SK-N-DZ (cell line): ENCODE results near the gene FAF1.

Source experiments
- DNase-seq: peaks from one replicate; pipeline ENCODE4 v3.0.0-alpha.2; 2015; ENCODE audit warnings: low spot score

FAF1 gene

GRCh38 chr1:50493710-50494109 is 466.4 kb downstream of the FAF1 start:
- no peak for DNase-seq

- DNase-seq: no peak
Measured at GRCh38 chr1:50492142-50492541, 467.9 kb downstream of the FAF1 start.

GRCh38 chr1:50491142-50491541 is 468.9 kb downstream of the FAF1 start:
- no peak for DNase-seq

- no peak for DNase-seq
Measured at GRCh38 chr1:50490640-50491039, 469.4 kb downstream of the FAF1 start.

GRCh38 chr1:50488876-50489275 is 471.2 kb downstream of the FAF1 start:
- DNase-seq: no peak

- DNase-seq: no peak
Measured at GRCh38 chr1:50488356-50488755, 471.7 kb downstream of the FAF1 start.

- no peak for DNase-seq
Measured at GRCh38 chr1:50487725-50488124, 472.3 kb downstream of the FAF1 start.

- no peak for DNase-seq
Measured at GRCh38 chr1:50481142-50481736, 478.8 kb downstream of the FAF1 start.

GRCh38 chr1:50476800-50477199 is 483.3 kb downstream of the FAF1 start:
- no peak for DNase-seq

GRCh38 chr1:50474859-50475809 is 484.9 kb downstream of the FAF1 start:
- no peak for DNase-seq

GRCh38 chr1:50473513-50473912 is 486.6 kb downstream of the FAF1 start:
- no peak for DNase-seq

GRCh38 chr1:50471967-50472366 is 488.1 kb downstream of the FAF1 start:
- DNase-seq: no peak

- no peak for DNase-seq
Measured at GRCh38 chr1:50462964-50463363, 497.1 kb downstream of the FAF1 start.

GRCh38 chr1:50458507-50458906 is 501.6 kb downstream of the FAF1 start:
- DNase-seq: no peak

- DNase-seq: peak; percentile 17
Measured at GRCh38 chr1:50454911-50455310, 505.2 kb downstream of the FAF1 start.

GRCh38 chr1:50453266-50453665 is 506.8 kb downstream of the FAF1 start:
- no peak for DNase-seq

GRCh38 chr1:50452700-50453099 is 507.4 kb downstream of the FAF1 start:
- DNase-seq: no peak

GRCh38 chr1:50450861-50451653 is 509.0 kb downstream of the FAF1 start:
- no peak for DNase-seq

- DNase-seq: no peak
Measured at GRCh38 chr1:50447961-50448360, 512.1 kb downstream of the FAF1 start.

GRCh38 chr1:50441183-50441582 is 518.9 kb downstream of the FAF1 start:
- no peak for DNase-seq

GRCh38 chr1:50438945-50439344 is 521.1 kb downstream of the FAF1 start:
- no peak for DNase-seq

- no peak for DNase-seq
Measured at GRCh38 chr1:50436489-50436888, 523.6 kb downstream of the FAF1 start.
